A549 (cell line): ENCODE measurements around the gene JARID2. TPM values are rescaled to one million over a fixed set of nuclear protein-coding genes. Genes with fewer than 3 reads are reported as not detected.

Experiments
- ATAC-seq, 2 experiments: fragments of 200-7000 bp in 1 of 2; fragments of >200 bp in 1 of 2; cut with Nextera tagmentation in 1 of 2; cut with Tn5 transposase in 1 of 2; 3 replicates each; pipeline versions ENCODE4 v1.8.0 to v1.9.1; 2018 to 2020; ENCODE audit warnings: mild to moderate bottlenecking in 1 of 2, moderate library complexity in 1 of 2
- CTCF ChIA-PET: fragments of 300-600 bp; sonication (Branson Sonifier 250); formaldehyde crosslinking; extraction: SDS; loops from one replicate; lab custom pipeline; 2021; ENCODE audit warnings: antibody characterized with exemption, inconsistent platforms; lab: Yijun Ruan, JAX
- POLR2A ChIA-PET: fragments of 350-600 bp; formaldehyde crosslinking; extraction: SDS; loops from one replicate; lab custom pipeline; 2021; ENCODE audit warnings: antibody characterized with exemption, inconsistent platforms; lab: Yijun Ruan, JAX
- DNase-seq, 2 experiments: peaks; one replicate each; pipeline versions ENCODE4 v3.0.0 to v3.0.0-alpha.2; 2011 to 2016; ENCODE audit warnings: low read depth in 1 of 2, low spot score in 1 of 2
- FAIRE-seq: peaks from 2 replicates; lab custom pipeline; 2011; peaks lifted over from hg19 to GRCh38; lab: Jason Lieb, UNC
- H3K27ac ChIP-seq, 2 experiments: fragments of >200 bp; sonication (Bioruptor Twin); formaldehyde crosslinking; 3 replicates each; pipeline ENCODE4 v1.5.1; 2016 to 2017
- H3K4me1 ChIP-seq: fragments of >200 bp; sonication (Bioruptor Twin); formaldehyde crosslinking; 3 replicates; pipeline ENCODE4 v1.6.1; 2016
- H3K4me2 ChIP-seq: fragments of >200 bp; sonication (Bioruptor Twin); formaldehyde crosslinking; 3 replicates; pipeline ENCODE4 v1.6.1; 2016
- H3K4me3 ChIP-seq: fragments of >200 bp; sonication (Bioruptor Twin); formaldehyde crosslinking; 3 replicates; pipeline ENCODE4 v1.5.1; 2016
- H3K9me3 ChIP-seq: fragments of >200 bp; sonication (Bioruptor Twin); formaldehyde crosslinking; 3 replicates; pipeline ENCODE4 v1.6.1; 2016
- CBX2 ChIP-seq: fragments of 200-600 bp; sonication (generic); IDR thresholded peaks from 2 replicates; pipeline ENCODE4 v1.6.1; 2016; ENCODE audit warnings: low read depth, mild to moderate bottlenecking, borderline replicate concordance
- CEBPB ChIP-seq, 2 experiments: fragments of >200 bp in 1 of 2; sonication (Bioruptor Twin) in 1 of 2; formaldehyde crosslinking in 1 of 2; IDR thresholded peaks; 2 replicates each; pipeline ENCODE4 v1.6.1; 2012 to 2016
- CHD4 ChIP-seq: fragments of 200-600 bp; sonication (generic); IDR thresholded peaks from 2 replicates; pipeline ENCODE4 v1.6.1; 2016; ENCODE audit warnings: antibody characterized with exemption, mild to moderate bottlenecking, borderline replicate concordance
- CTCF ChIP-seq: fragments of >200 bp; sonication (Bioruptor Twin); formaldehyde crosslinking; IDR thresholded peaks from 3 replicates; pipeline ENCODE4 v1.5.1; 2016
- EHMT2 ChIP-seq: fragments of 200-600 bp; sonication (generic); IDR thresholded peaks from 2 replicates; pipeline ENCODE4 v1.6.1; 2016; ENCODE audit warnings: antibody characterized with exemption, low read depth, mild to moderate bottlenecking, moderate library complexity
- ELK1 ChIP-seq: fragments of 150-350 bp; IDR thresholded peaks from 2 replicates; pipeline ENCODE4 v1.6.1; 2014; ENCODE audit warnings: low read depth, mild to moderate bottlenecking, low read length
- EP300 ChIP-seq, 2 experiments: fragments of >200 bp; sonication (Bioruptor Twin); formaldehyde crosslinking; IDR thresholded peaks; 2 replicates in 1 of 2; 3 replicates in 1 of 2; pipeline ENCODE4 v1.6.1; 2016 to 2017
- HMGXB4 ChIP-seq: fragments of 250-450 bp; sonication (Bioruptor Pico); IDR thresholded peaks from 2 replicates; pipeline ENCODE4 v1.5.0; 2021; ENCODE audit warnings: mild to moderate bottlenecking, moderate library complexity, borderline replicate concordance
- HOXA7 ChIP-seq: fragments of 250-450 bp; sonication (Bioruptor Pico); IDR thresholded peaks from 2 replicates; pipeline ENCODE4 v1.5.0; 2020; ENCODE audit warnings: mild to moderate bottlenecking, moderate library complexity
- KDM1A ChIP-seq: fragments of 200-600 bp; sonication (generic); IDR thresholded peaks from 2 replicates; pipeline ENCODE4 v1.6.1; 2016; ENCODE audit warnings: low read depth, mild to moderate bottlenecking
- MYC ChIP-seq: IDR thresholded peaks from 2 replicates; pipeline ENCODE4 v1.6.1; 2012; ENCODE audit warnings: mild to moderate bottlenecking, inconsistent platforms, low read length, improper control_type of control experiment, borderline replicate concordance
- PHF8 ChIP-seq: fragments of 200-600 bp; sonication (generic); IDR thresholded peaks from 2 replicates; pipeline ENCODE4 v1.6.1; 2016; ENCODE audit warnings: low read depth, mild to moderate bottlenecking, antibody characterized with exemption, moderate library complexity, borderline replicate concordance
- POLR2A ChIP-seq: IDR thresholded peaks from 2 replicates; pipeline ENCODE4 v1.6.1; 2012; ENCODE audit warnings: mild to moderate bottlenecking, low read length
- RCOR1 ChIP-seq: fragments of 150-350 bp; IDR thresholded peaks from 2 replicates; pipeline ENCODE4 v1.6.1; 2014; ENCODE audit warnings: antibody characterized with exemption, low read length, low read depth
- SMC3 ChIP-seq: fragments of >200 bp; sonication (Bioruptor Twin); formaldehyde crosslinking; IDR thresholded peaks from 3 replicates; pipeline ENCODE4 v1.6.1; 2018; ENCODE audit warnings: inconsistent platforms
- SREBF2 ChIP-seq: fragments of 450-650 bp; IDR thresholded peaks from 2 replicates; pipeline ENCODE4 v1.6.1; 2014; ENCODE audit warnings: mild to moderate bottlenecking, moderate library complexity
- TFCP2L1 ChIP-seq: fragments of 250-450 bp; sonication (Bioruptor Pico); IDR thresholded peaks from 2 replicates; pipeline ENCODE4 v1.5.0; 2021; ENCODE audit warnings: mild to moderate bottlenecking
- TP53 ChIP-seq: fragments of 250-450 bp; sonication (Bioruptor Pico); IDR thresholded peaks from 2 replicates; pipeline ENCODE4 v1.5.0; 2021; ENCODE audit warnings: mild to moderate bottlenecking, moderate library complexity
- ZC3H11A ChIP-seq: fragments of 450-650 bp; IDR thresholded peaks from 2 replicates; pipeline ENCODE4 v1.6.1; 2014; ENCODE audit warnings: antibody characterized with exemption, mild to moderate bottlenecking
- ZFP36 ChIP-seq: fragments of 450-650 bp; IDR thresholded peaks from 2 replicates; pipeline ENCODE4 v1.6.1; 2014; ENCODE audit warnings: borderline replicate concordance; ENCODE audit not compliant: partially characterized antibody
- ZNF302 ChIP-seq: fragments of 250-450 bp; sonication (Bioruptor Pico); IDR thresholded peaks from 2 replicates; pipeline ENCODE4 v1.9.0; 2021; ENCODE audit warnings: inconsistent platforms, mild to moderate bottlenecking, moderate library complexity
- WGBS: methylation state at CpG from one replicate; pipeline ENCODE4 v1.1.6; 2017; ENCODE audit errors: missing lambda C conversion rate; 5-methylcytosine and 5-hydroxymethylcytosine counted together
- polyA plus RNA-seq, 4 experiments: library from polyadenylated mRNA; depleted of rRNA in 3 of 4; stranded (reverse); fragments of >200 nt; fragmentation: RNase III in 1 of 4; extraction: RNeasy Plus Mini Kit Qiagen cat#74134 plus additional on column Dnase treatment in 1 of 4; gene quantifications; 2 replicates in 3 of 4; 3 replicates in 1 of 4; pipeline ENCODE4 v1.2.3, GENCODE V29; 2011 to 2017

The JARID2 gene
- polyA plus RNA-seq, 2 of the 4 experiments (the other 2 are of a cell fraction): 7.8 to 8.3 TPM

- Histone ChIP-seq H3K9me3 (no peaks in the 10 kb centered on the region), H3K27ac (no peak overlapping the region), H3K4me2 (no peak overlapping the region), H3K4me3 (no peak overlapping the region), H3K4me1 (peaks cover 21% of the 10 kb centered on the region)
- ATAC-seq: no peak
- no peak for DNase-seq
- FAIRE-seq: no peak
- ChIA-PET CTCF (interaction anchor here (0.7 to 1.4 kb wide), 2 partner anchors 16 to 50 kb away, joined by 3 read pairs; no protein-coding TSS in a partner anchor), POLR2A (no interaction called here)
- TF ChIP-seq ZFP36: no peak
- no peak for TF ChIP-seq TFCP2L1 (CRISPR knock-in tag)
- no peak for TF ChIP-seq SMC3
- TF ChIP-seq CHD4: no peak
- TF ChIP-seq PHF8: no peak
- TF ChIP-seq HOXA7 (CRISPR knock-in tag): no peak
- TF ChIP-seq ZC3H11A: no peak
- no peak for TF ChIP-seq ELK1
- TF ChIP-seq CTCF: no peak
- no peak for TF ChIP-seq EHMT2
- TF ChIP-seq MYC: no peak
- TF ChIP-seq KDM1A: no peak
- TF ChIP-seq EP300 (IDR thresholded peaks at IDR 0.05): no peak
- TF ChIP-seq TP53 (CRISPR knock-in tag): no peak
- no peak for TF ChIP-seq POLR2A
- WGBS: 92% methylated on average over 1 of the region's 1 CpG
These were observed 9.6 kb downstream of the JARID2 start for GRCh38 chr6:15255481-15255880.

GRCh38 chr6:15255909-15256395 is 10.1 kb downstream of the JARID2 start:
- ChIA-PET CTCF (no interaction called here), POLR2A (no interaction called here)
- Histone ChIP-seq H3K4me1 (peaks cover 24% of the 10 kb centered on the region), H3K27ac (no peak overlapping the region), H3K4me2 (no peak overlapping the region), H3K4me3 (no peak overlapping the region), H3K9me3 (no peaks in the 10 kb centered on the region)
- 95% methylated on average over 4 of the region's 4 CpGs for WGBS
- FAIRE-seq (no peak), DNase-seq (no peak), ATAC-seq (no peak)
- no peak for TF ChIP-seq ZNF302 (CRISPR knock-in tag)
- TF ChIP-seq SREBF2: no peak
- no peak for TF ChIP-seq CBX2
- TF ChIP-seq RCOR1: no peak
- no peak for TF ChIP-seq HMGXB4 (CRISPR knock-in tag)
- TF ChIP-seq KDM1A: no peak
- no peak for TF ChIP-seq CEBPB (IDR thresholded peaks at IDR 0.05)
- no peak for TF ChIP-seq EP300 (IDR thresholded peaks at IDR 0.05)
